ENCODE data around the gene PHC2. TPM values are rescaled to one million over a fixed set of nuclear protein-coding genes. Genes with fewer than 3 reads are reported as not detected.

Gene PHC2
- total RNA-seq, 1 donor from 2014 or later = 124 TPM

GRCh38 chr1:33370827-33371226 lies 60.1 kb downstream of the PHC2 start:
- H3K9me3 ChIP-seq = no peaks in the 10 kb centered on the region
- H3K27me3 ChIP-seq = no peaks in the 10 kb centered on the region
- no peak overlapping the region for H3K27ac ChIP-seq
- intact Hi-C loops (cut with DNase I) = no loop called here
- ATAC-seq = no peak
- no peak for DNase-seq
- no peak overlapping the region for H3K4me3 ChIP-seq
- TF ChIP-seq CTCF (IDR thresholded peaks at IDR 0.05) = no peak
- no peaks in the 10 kb centered on the region for H3K36me3 ChIP-seq
- H3K4me1 ChIP-seq = peaks cover 12% of the 10 kb centered on the region

DNA sequence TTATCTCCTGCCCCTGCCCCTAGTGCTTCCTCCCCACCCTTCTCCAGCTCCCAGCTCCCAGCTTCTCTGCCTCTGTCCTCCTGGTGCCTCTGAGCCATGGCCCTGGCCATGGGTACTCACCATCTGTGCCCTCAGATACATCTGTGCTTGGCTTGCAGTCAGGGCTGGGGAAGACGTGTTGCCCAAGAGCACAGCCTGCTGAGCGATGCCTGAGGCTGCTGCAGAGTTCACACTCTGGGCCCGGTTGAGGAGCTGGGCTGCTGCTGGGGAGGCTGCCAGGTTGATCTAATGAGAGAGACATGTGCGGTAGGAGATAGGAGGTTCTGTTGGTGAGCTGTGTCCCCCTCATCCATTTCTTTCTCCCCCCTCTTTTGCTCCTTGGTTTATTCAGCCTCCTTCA lies 60.6 kb downstream of the PHC2 start:
- no peak overlapping the region for H3K4me3 ChIP-seq
- DNase-seq (no peak), ATAC-seq (no peak)
- H3K27me3 ChIP-seq = no peaks in the 10 kb centered on the region
- H3K27ac ChIP-seq = no peak overlapping the region
- intact Hi-C loops (cut with DNase I) = no loop called here
- H3K4me1 ChIP-seq = peaks cover 12% of the 10 kb centered on the region
- no peaks in the 10 kb centered on the region for H3K36me3 ChIP-seq
- H3K9me3 ChIP-seq = no peaks in the 10 kb centered on the region
- no peak for TF ChIP-seq CTCF (IDR thresholded peaks at IDR 0.05)

DNA sequence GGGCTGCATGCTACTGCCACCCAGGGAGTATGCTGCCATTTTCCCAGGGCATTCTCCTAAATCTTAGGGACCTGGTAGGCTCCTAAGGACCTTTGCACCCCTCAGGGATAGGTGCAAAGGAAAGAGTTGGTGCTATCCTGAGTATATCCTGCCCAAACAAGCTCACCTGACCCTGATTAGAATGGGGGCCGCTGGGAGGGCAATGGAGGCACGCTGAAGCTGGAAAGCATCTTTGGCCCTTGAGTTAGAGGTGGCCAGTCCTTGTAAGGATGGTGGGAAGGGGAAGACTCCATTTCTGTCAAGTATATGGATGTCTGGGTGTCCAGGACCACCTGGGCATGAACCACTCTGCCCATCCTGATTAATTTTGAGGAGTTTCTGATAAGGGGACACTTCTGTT lies 61.1 kb downstream of the PHC2 start:
- intact Hi-C loops (cut with DNase I) = loop anchor here (5.0 kb wide), 1 partner anchor 72 kb away; no protein-coding TSS in a partner anchor
- TF ChIP-seq CTCF (IDR thresholded peaks at IDR 0.05) = no peak
- H3K27ac ChIP-seq = no peak overlapping the region
- H3K9me3 ChIP-seq = no peaks in the 10 kb centered on the region
- no peaks in the 10 kb centered on the region for H3K36me3 ChIP-seq
- ATAC-seq (no peak), DNase-seq (no peak)
- peaks cover 12% of the 10 kb centered on the region for H3K4me1 ChIP-seq
- no peaks in the 10 kb centered on the region for H3K27me3 ChIP-seq
- H3K4me3 ChIP-seq = no peak overlapping the region

- intact Hi-C loops (cut with DNase I) = loop anchor here (5.0 kb wide), 1 partner anchor 72 kb away; no protein-coding TSS in a partner anchor
- Histone ChIP-seq H3K27ac (no peak overlapping the region), H3K9me3 (no peaks in the 10 kb centered on the region), H3K36me3 (no peaks in the 10 kb centered on the region), H3K27me3 (no peaks in the 10 kb centered on the region), H3K4me1 (peaks cover 17% of the 10 kb centered on the region), H3K4me3 (no peak overlapping the region)
- ATAC-seq = no peak
- DNase-seq = no peak
- no peak for TF ChIP-seq CTCF (IDR thresholded peaks at IDR 0.05)
Measured at GRCh38 chr1:33369081-33369480, 61.8 kb downstream of the PHC2 start.

DNA sequence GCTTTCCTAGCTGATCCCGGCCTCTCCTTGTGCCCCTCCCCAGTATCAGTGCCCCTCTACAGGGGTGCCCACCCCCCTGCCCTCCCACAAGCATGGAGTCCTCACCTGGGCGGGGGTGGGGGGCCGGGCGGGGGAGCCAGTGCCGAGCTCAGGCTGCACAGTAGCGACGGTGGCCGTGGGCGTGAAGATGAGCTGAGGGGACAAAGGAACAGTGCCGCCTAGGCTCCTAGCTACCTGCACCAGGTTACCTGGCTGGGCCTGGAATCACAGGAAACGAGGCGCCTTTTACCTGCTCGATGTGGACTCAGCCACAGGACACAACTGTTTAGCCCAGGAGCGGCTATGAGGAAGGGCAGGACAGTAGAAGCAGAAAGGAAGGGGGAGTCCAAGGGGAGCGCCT lies 62.5 kb downstream of the PHC2 start:
- intact Hi-C loops (cut with DNase I) = loop anchor here (5.0 kb wide), 1 partner anchor 71 kb away; no protein-coding TSS in a partner anchor
- Histone ChIP-seq H3K27ac (no peak overlapping the region), H3K4me1 (peaks cover 19% of the 10 kb centered on the region), H3K9me3 (no peaks in the 10 kb centered on the region), H3K27me3 (no peaks in the 10 kb centered on the region), H3K36me3 (no peaks in the 10 kb centered on the region), H3K4me3 (no peak overlapping the region)
- ATAC-seq = no peak
- no peak for DNase-seq
- TF ChIP-seq CTCF (IDR thresholded peaks at IDR 0.05) = no peak

Measured in upper lobe of right lung (tissue), 1 donor.